ENCODE measurements around the gene CA10.

Gene CA10

DNA sequence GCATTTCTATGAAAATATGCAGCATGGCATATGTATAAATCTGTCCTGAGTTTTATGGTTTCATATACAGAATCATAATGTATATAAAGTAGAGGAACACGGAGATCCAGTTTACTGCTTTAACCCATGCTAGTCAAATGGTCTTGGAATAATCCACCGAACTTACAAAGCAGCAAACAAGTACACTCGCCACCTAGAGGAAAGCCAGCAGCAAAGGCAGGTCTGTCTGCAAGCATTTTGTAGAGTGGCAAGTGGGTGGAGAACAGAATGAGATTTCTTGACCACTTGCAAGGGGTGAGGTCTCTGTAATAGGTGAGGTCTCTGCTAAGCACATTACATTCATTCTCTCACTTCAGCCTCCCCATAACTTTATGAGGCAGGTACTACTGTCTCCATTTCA lies 308.3 kb downstream of the CA10 start:
- no peak overlapping the region for H3K27ac ChIP-seq (ENCODE audit: low read length)
- DNase-seq: no peak
- TF ChIP-seq, protein P1, sequence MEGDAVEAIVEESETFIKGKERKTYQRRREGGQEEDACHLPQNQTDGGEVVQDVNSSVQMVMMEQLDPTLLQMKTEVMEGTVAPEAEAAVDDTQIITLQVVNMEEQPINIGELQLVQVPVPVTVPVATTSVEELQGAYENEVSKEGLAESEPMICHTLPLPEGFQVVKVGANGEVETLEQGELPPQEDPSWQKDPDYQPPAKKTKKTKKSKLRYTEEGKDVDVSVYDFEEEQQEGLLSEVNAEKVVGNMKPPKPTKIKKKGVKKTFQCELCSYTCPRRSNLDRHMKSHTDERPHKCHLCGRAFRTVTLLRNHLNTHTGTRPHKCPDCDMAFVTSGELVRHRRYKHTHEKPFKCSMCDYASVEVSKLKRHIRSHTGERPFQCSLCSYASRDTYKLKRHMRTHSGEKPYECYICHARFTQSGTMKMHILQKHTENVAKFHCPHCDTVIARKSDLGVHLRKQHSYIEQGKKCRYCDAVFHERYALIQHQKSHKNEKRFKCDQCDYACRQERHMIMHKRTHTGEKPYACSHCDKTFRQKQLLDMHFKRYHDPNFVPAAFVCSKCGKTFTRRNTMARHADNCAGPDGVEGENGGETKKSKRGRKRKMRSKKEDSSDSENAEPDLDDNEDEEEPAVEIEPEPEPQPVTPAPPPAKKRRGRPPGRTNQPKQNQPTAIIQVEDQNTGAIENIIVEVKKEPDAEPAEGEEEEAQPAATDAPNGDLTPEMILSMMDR (IDR thresholded peaks at IDR 0.05; ENCODE audit: borderline replicate concordance, extremely low read depth, low read length, poor library complexity, severe bottlenecking): no peak
- TF ChIP-seq EZH2 (IDR thresholded peaks at IDR 0.05; ENCODE audit: borderline replicate concordance, low read depth, low read length, severe bottlenecking): no peak

DNA sequence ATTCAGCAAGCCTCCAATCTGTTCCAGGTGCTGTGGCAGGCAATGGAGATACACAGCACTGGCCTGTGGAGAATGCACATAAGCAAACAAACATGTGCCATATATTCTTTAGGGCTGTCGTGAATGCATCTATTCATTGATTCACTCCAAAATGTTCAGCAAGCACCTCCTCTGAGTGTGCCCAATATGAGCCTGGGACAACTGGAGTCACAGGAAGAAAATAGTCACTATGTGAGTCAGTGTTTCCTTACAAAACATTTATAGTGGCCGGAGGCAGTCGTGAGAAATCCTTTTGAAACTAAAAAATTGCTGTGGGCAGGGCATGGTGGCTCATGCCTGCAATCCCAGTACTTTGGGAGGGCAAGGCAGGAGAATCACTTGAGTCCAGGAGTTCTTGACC lies 310.1 kb downstream of the CA10 start:
- H4K20me1 ChIP-seq (ENCODE audit: insufficient read depth, low read length): no peaks in the 10 kb centered on the region
- no peak overlapping the region for H3K9ac ChIP-seq (ENCODE audit: low read depth, low read length)
- H2AFZ ChIP-seq (ENCODE audit: low read depth, low read length): no peak overlapping the region
- no peaks in the 10 kb centered on the region for H3K4me1 ChIP-seq (ENCODE audit: insufficient read depth, low read length)
- no peaks in the 10 kb centered on the region for H3K36me3 ChIP-seq (ENCODE audit: insufficient read depth, low read length)
- ATAC-seq (ENCODE audit: insufficient read depth, low read depth): no peak
- H3K9me3 ChIP-seq (ENCODE audit: insufficient read depth, low read length, severe bottlenecking): no peaks in the 10 kb centered on the region
- H3K27ac ChIP-seq (ENCODE audit: low read length): no peak overlapping the region
- H3K79me2 ChIP-seq (ENCODE audit: insufficient read depth, low read length): no peaks in the 10 kb centered on the region
- H3K4me3 ChIP-seq (ENCODE audit: low read depth in 1 of 2, low read length in 2 of 2): no peak overlapping the region
- DNase-seq: no peak
- peaks cover 6% of the 10 kb centered on the region for H3K27me3 ChIP-seq (ENCODE audit: insufficient read depth, low read length, poor library complexity)
- no peak overlapping the region for H3K4me2 ChIP-seq (ENCODE audit: insufficient read depth, low read length)
- no peak for TF ChIP-seq EZH2 (IDR thresholded peaks at IDR 0.05; ENCODE audit: borderline replicate concordance, low read depth, low read length, severe bottlenecking)
- TF ChIP-seq, protein P1 (IDR thresholded peaks at IDR 0.05; ENCODE audit: borderline replicate concordance, extremely low read depth, low read length, poor library complexity, severe bottlenecking): no peak

More for the DNA sequence above, 308.3 kb downstream of the CA10 start:
- no peak for ATAC-seq (ENCODE audit: insufficient read depth, low read depth)
- H3K9ac ChIP-seq (ENCODE audit: low read depth, low read length): no peak overlapping the region
- no peaks in the 10 kb centered on the region for H3K36me3 ChIP-seq (ENCODE audit: insufficient read depth, low read length)
- no peaks in the 10 kb centered on the region for H3K79me2 ChIP-seq (ENCODE audit: insufficient read depth, low read length)
- H3K4me2 ChIP-seq (ENCODE audit: insufficient read depth, low read length): no peak overlapping the region
- no peak overlapping the region for H2AFZ ChIP-seq (ENCODE audit: low read depth, low read length)
- no peaks in the 10 kb centered on the region for H4K20me1 ChIP-seq (ENCODE audit: insufficient read depth, low read length)
- H3K4me1 ChIP-seq (ENCODE audit: insufficient read depth, low read length): no peaks in the 10 kb centered on the region
- H3K4me3 ChIP-seq (ENCODE audit: low read depth in 1 of 2, low read length in 2 of 2): no peak overlapping the region
- no peaks in the 10 kb centered on the region for H3K9me3 ChIP-seq (ENCODE audit: insufficient read depth, low read length, severe bottlenecking)
- no peaks in the 10 kb centered on the region for H3K27me3 ChIP-seq (ENCODE audit: insufficient read depth, low read length, poor library complexity)

DNA sequence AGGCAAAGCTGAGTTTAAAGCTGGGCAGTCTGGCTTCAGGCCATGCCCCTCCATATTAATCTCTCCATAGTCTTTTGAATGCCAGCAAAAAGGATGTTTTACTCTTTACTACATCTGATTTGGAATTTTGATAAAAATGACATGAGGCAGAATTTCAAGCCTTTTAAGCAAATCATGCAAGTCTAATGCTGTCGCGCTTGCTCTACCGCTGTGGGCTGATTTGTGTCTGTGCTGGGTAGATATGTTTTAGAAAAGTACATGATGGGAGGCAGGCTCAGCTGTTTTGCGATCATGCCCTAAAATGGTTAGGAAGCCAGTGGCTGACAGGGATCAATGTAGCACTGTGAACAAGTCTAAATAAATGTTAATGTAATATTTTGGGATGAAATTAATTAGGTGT lies 311.9 kb downstream of the CA10 start:
- Histone ChIP-seq H3K9ac (ENCODE audit: low read depth, low read length) (no peak overlapping the region), H3K4me1 (ENCODE audit: insufficient read depth, low read length) (no peaks in the 10 kb centered on the region), H3K9me3 (ENCODE audit: insufficient read depth, low read length, severe bottlenecking) (no peaks in the 10 kb centered on the region), H4K20me1 (ENCODE audit: insufficient read depth, low read length) (no peaks in the 10 kb centered on the region), H3K27ac (ENCODE audit: low read length) (no peak overlapping the region), H3K27me3 (ENCODE audit: insufficient read depth, low read length, poor library complexity) (peaks cover 6% of the 10 kb centered on the region), H3K36me3 (ENCODE audit: insufficient read depth, low read length) (no peaks in the 10 kb centered on the region), H3K79me2 (ENCODE audit: insufficient read depth, low read length) (no peaks in the 10 kb centered on the region), H2AFZ (ENCODE audit: low read depth, low read length) (no peak overlapping the region), H3K4me2 (ENCODE audit: insufficient read depth, low read length) (no peak overlapping the region), H3K4me3 (ENCODE audit: low read depth in 1 of 2, low read length in 2 of 2) (no peak overlapping the region)
- no peak for DNase-seq
- ATAC-seq (ENCODE audit: insufficient read depth, low read depth): no peak
- TF ChIP-seq, protein P1 (IDR thresholded peaks at IDR 0.05; ENCODE audit: borderline replicate concordance, extremely low read depth, low read length, poor library complexity, severe bottlenecking): no peak
- TF ChIP-seq EZH2 (IDR thresholded peaks at IDR 0.05; ENCODE audit: borderline replicate concordance, low read depth, low read length, severe bottlenecking): no peak

DNA sequence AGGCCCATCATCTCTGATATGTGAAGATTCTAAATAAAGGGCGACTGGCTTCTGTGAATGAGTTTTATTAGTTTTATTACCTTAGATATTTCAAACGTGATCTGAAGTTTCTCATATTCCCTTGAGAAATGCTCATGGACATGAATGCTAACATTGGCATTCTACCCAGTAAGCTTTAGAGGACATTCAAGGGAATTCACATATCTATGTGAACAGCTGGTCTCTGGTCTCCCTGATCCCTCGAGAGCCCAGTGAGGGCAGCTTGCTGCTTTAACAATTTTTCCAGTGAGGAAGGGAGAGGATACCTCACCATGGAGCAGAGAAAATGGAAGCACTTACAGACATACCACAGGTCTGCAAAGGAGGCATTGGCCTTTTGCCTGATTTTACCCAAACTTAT lies 312.7 kb downstream of the CA10 start:
- H3K36me3 ChIP-seq (ENCODE audit: insufficient read depth, low read length): no peaks in the 10 kb centered on the region
- H3K9ac ChIP-seq (ENCODE audit: low read depth, low read length): no peak overlapping the region
- H3K27me3 ChIP-seq (ENCODE audit: insufficient read depth, low read length, poor library complexity): peaks cover 6% of the 10 kb centered on the region
- no peak overlapping the region for H3K4me2 ChIP-seq (ENCODE audit: insufficient read depth, low read length)
- ATAC-seq (ENCODE audit: insufficient read depth, low read depth): no peak
- H3K4me1 ChIP-seq (ENCODE audit: insufficient read depth, low read length): no peaks in the 10 kb centered on the region
- no peak for DNase-seq
- no peak overlapping the region for H2AFZ ChIP-seq (ENCODE audit: low read depth, low read length)
- H4K20me1 ChIP-seq (ENCODE audit: insufficient read depth, low read length): no peaks in the 10 kb centered on the region
- H3K9me3 ChIP-seq (ENCODE audit: insufficient read depth, low read length, severe bottlenecking): no peaks in the 10 kb centered on the region
- no peak overlapping the region for H3K4me3 ChIP-seq (ENCODE audit: low read depth in 1 of 2, low read length in 2 of 2)
- H3K27ac ChIP-seq (ENCODE audit: low read length): no peak overlapping the region
- H3K79me2 ChIP-seq (ENCODE audit: insufficient read depth, low read length): no peaks in the 10 kb centered on the region
- no peak for TF ChIP-seq EZH2 (IDR thresholded peaks at IDR 0.05; ENCODE audit: borderline replicate concordance, low read depth, low read length, severe bottlenecking)
- TF ChIP-seq, protein P1 (IDR thresholded peaks at IDR 0.05; ENCODE audit: borderline replicate concordance, extremely low read depth, low read length, poor library complexity, severe bottlenecking): no peak

Data from DND-41 (cell line).